ENCODE results near the gene ARHGAP40.
A peak's percentile ranks its signal among the peaks of the same experiment; 100 is the strongest.
"Not testable (repeated sequence)": the region's sequence is repeated elsewhere in the genome, so short reads cannot be mapped to it uniquely, and the experiment has no call there.

The ARHGAP40 gene

GRCh38 chr20:38589351-38589750 is 12.3 kb upstream of the ARHGAP40 start:
- Histone ChIP-seq H3K23ac (ENCODE audit: low read length) (no peak overlapping the region), H3K56ac (ENCODE audit: low read length) (no peak overlapping the region), H3K79me2 (ENCODE audit: control insufficient read depth, insufficient read depth, low read length) (no peaks in the 10 kb centered on the region), H3K4me2 (ENCODE audit: low read length) (no peak overlapping the region), H4K5ac (ENCODE audit: low read length) (no peak overlapping the region), H3K79me1 (ENCODE audit: low read length) (no peaks in the 10 kb centered on the region), H3K9ac (ENCODE audit: low read length) (no peak overlapping the region), H3K27me3 (ENCODE audit: insufficient read depth, low read length, poor library complexity) (no peaks in the 10 kb centered on the region), H3K18ac (ENCODE audit: low read length) (no peak overlapping the region), H2BK120ac (ENCODE audit: low read depth, low read length) (peak overlapping the region; percentile 6), H3K4ac (ENCODE audit: low read depth, low read length) (no peak overlapping the region), H2BK5ac (ENCODE audit: low read length) (peak overlapping the region; percentile 61), H2BK15ac (replicated peaks; ENCODE audit: low read depth) (no peak overlapping the region), H3K36me3 (ENCODE audit: control insufficient read depth, insufficient read depth, low read length) (no peaks in the 10 kb centered on the region), H3K4me1 (ENCODE audit: control insufficient read depth, low read depth, low read length) (peaks cover 6% of the 10 kb centered on the region), H4K8ac (ENCODE audit: low read depth, low read length) (no peak overlapping the region), H3K4me3 (ENCODE audit: low read length) (no peak overlapping the region), H3K27ac (ENCODE audit: low read depth, low read length) (no peak overlapping the region), H2AK5ac (ENCODE audit: low read length) (peak overlapping the region; percentile 64)
- no peak for DNase-seq
- WGBS (ENCODE audit: extremely low coverage, insufficient coverage, low lambda C conversion rate): no CpG with 5 or more reads among the region's 4 CpGs

GRCh38 chr20:38589967-38590675 is 11.5 kb upstream of the ARHGAP40 start:
- H3K56ac ChIP-seq (ENCODE audit: low read length): peak overlapping the region; percentile 79
- peak overlapping the region; percentile 44 for H3K4ac ChIP-seq (ENCODE audit: low read depth, low read length)
- H2AK5ac ChIP-seq (ENCODE audit: low read length): peak overlapping the region; percentile 97
- no peak overlapping the region for H3K27ac ChIP-seq (ENCODE audit: low read depth, low read length)
- H3K4me2 ChIP-seq (ENCODE audit: low read length): no peak overlapping the region
- no peak overlapping the region for H4K8ac ChIP-seq (ENCODE audit: low read depth, low read length)
- H2BK120ac ChIP-seq (ENCODE audit: low read depth, low read length): no peak overlapping the region
- no peak overlapping the region for H3K4me3 ChIP-seq (ENCODE audit: low read length)
- no peak for DNase-seq
- H4K5ac ChIP-seq (ENCODE audit: low read length): no peak overlapping the region
- no peak overlapping the region for H3K23ac ChIP-seq (ENCODE audit: low read length)
- no peak overlapping the region for H3K18ac ChIP-seq (ENCODE audit: low read length)
- H3K79me1 ChIP-seq (ENCODE audit: low read length): no peaks in the 10 kb centered on the region
- no peak overlapping the region for H2BK15ac ChIP-seq (replicated peaks; ENCODE audit: low read depth)
- H3K9ac ChIP-seq (ENCODE audit: low read length): no peak overlapping the region
- H3K79me2 ChIP-seq (ENCODE audit: control insufficient read depth, insufficient read depth, low read length): no peaks in the 10 kb centered on the region
- no peaks in the 10 kb centered on the region for H3K27me3 ChIP-seq (ENCODE audit: insufficient read depth, low read length, poor library complexity)
- 100% methylated on average over 1 of the region's 3 CpGs for WGBS (ENCODE audit: extremely low coverage, insufficient coverage, low lambda C conversion rate)
- H3K36me3 ChIP-seq (ENCODE audit: control insufficient read depth, insufficient read depth, low read length): no peaks in the 10 kb centered on the region
- H2BK5ac ChIP-seq (ENCODE audit: low read length): peak overlapping the region; percentile 68
- peaks cover 5% of the 10 kb centered on the region for H3K4me1 ChIP-seq (ENCODE audit: control insufficient read depth, low read depth, low read length)

GRCh38 chr20:38590676-38591473 is 10.7 kb upstream of the ARHGAP40 start:
- Histone ChIP-seq H3K79me1 (ENCODE audit: low read length) (no peaks in the 10 kb centered on the region), H4K8ac (ENCODE audit: low read depth, low read length) (no peak overlapping the region), H3K79me2 (ENCODE audit: control insufficient read depth, insufficient read depth, low read length) (no peaks in the 10 kb centered on the region), H3K27ac (ENCODE audit: low read depth, low read length) (no peak overlapping the region), H3K18ac (ENCODE audit: low read length) (peak overlapping the region; percentile 91), H3K56ac (ENCODE audit: low read length) (peak overlapping the region; percentile 79), H3K4me3 (ENCODE audit: low read length) (no peak overlapping the region), H3K27me3 (ENCODE audit: insufficient read depth, low read length, poor library complexity) (no peaks in the 10 kb centered on the region), H3K4me1 (ENCODE audit: control insufficient read depth, low read depth, low read length) (peaks cover 5% of the 10 kb centered on the region), H3K4me2 (ENCODE audit: low read length) (no peak overlapping the region), H3K23ac (ENCODE audit: low read length) (no peak overlapping the region), H2AK5ac (ENCODE audit: low read length) (peak overlapping the region; percentile 84), H2BK5ac (ENCODE audit: low read length) (peak overlapping the region; percentile 81), H2BK120ac (ENCODE audit: low read depth, low read length) (peak overlapping the region; percentile 19), H3K36me3 (ENCODE audit: control insufficient read depth, insufficient read depth, low read length) (no peaks in the 10 kb centered on the region), H2BK15ac (replicated peaks; ENCODE audit: low read depth) (no peak overlapping the region), H3K9ac (ENCODE audit: low read length) (no peak overlapping the region), H4K5ac (ENCODE audit: low read length) (no peak overlapping the region), H3K4ac (ENCODE audit: low read depth, low read length) (peak overlapping the region; percentile 100)
- DNase-seq: no peak
- WGBS (ENCODE audit: extremely low coverage, insufficient coverage, low lambda C conversion rate): no CpG with 5 or more reads among the region's 18 CpGs

- Histone ChIP-seq H3K36me3 (ENCODE audit: control insufficient read depth, insufficient read depth, low read length) (no peaks in the 10 kb centered on the region), H3K18ac (ENCODE audit: low read length) (peak overlapping the region; percentile 91), H4K8ac (ENCODE audit: low read depth, low read length) (no peak overlapping the region), H2BK120ac (ENCODE audit: low read depth, low read length) (peak overlapping the region; percentile 3), H3K79me2 (ENCODE audit: control insufficient read depth, insufficient read depth, low read length) (no peaks in the 10 kb centered on the region), H3K27ac (ENCODE audit: low read depth, low read length) (peak overlapping the region; percentile 45), H3K4me2 (ENCODE audit: low read length) (no peak overlapping the region), H3K27me3 (ENCODE audit: insufficient read depth, low read length, poor library complexity) (no peaks in the 10 kb centered on the region), H3K4ac (ENCODE audit: low read depth, low read length) (peak overlapping the region; percentile 100), H2BK5ac (ENCODE audit: low read length) (peak overlapping the region; percentile 81), H3K4me3 (ENCODE audit: low read length) (no peak overlapping the region), H3K56ac (ENCODE audit: low read length) (peak overlapping the region; percentile 79), H4K5ac (ENCODE audit: low read length) (peak overlapping the region; percentile 14), H2BK15ac (replicated peaks; ENCODE audit: low read depth) (no peak overlapping the region), H3K79me1 (ENCODE audit: low read length) (no peaks in the 10 kb centered on the region), H3K9ac (ENCODE audit: low read length) (peak overlapping the region; percentile 59), H3K4me1 (ENCODE audit: control insufficient read depth, low read depth, low read length) (peaks cover 5% of the 10 kb centered on the region), H2AK5ac (ENCODE audit: low read length) (peak overlapping the region; percentile 96), H3K23ac (ENCODE audit: low read length) (peak overlapping the region; percentile 32)
- no CpG with 5 or more reads among the region's 21 CpGs for WGBS (ENCODE audit: extremely low coverage, insufficient coverage, low lambda C conversion rate)
- DNase-seq: no peak
Measured at GRCh38 chr20:38591474-38592410, 9.9 kb upstream of the ARHGAP40 start.

- Histone ChIP-seq H3K56ac (ENCODE audit: low read length) (peak overlapping the region; percentile 79), H2BK5ac (ENCODE audit: low read length) (peak overlapping the region; percentile 65), H3K18ac (ENCODE audit: low read length) (peak overlapping the region; percentile 91), H3K9ac (ENCODE audit: low read length) (peak overlapping the region; percentile 59), H2BK120ac (ENCODE audit: low read depth, low read length) (peak overlapping the region; percentile 3), H3K4ac (ENCODE audit: low read depth, low read length) (peak overlapping the region; percentile 100), H3K27ac (ENCODE audit: low read depth, low read length) (peak overlapping the region; percentile 45)
- peak; percentile 89 for DNase-seq
- H3K4me2 ChIP-seq (ENCODE audit: low read length); H4K5ac ChIP-seq (ENCODE audit: low read length); H3K36me3 ChIP-seq (ENCODE audit: control insufficient read depth, insufficient read depth, low read length); H3K79me1 ChIP-seq (ENCODE audit: low read length); H2AK5ac ChIP-seq (ENCODE audit: low read length); H3K4me3 ChIP-seq (ENCODE audit: low read length); H3K23ac ChIP-seq (ENCODE audit: low read length); H3K79me2 ChIP-seq (ENCODE audit: control insufficient read depth, insufficient read depth, low read length); H4K8ac ChIP-seq (ENCODE audit: low read depth, low read length); H2BK15ac ChIP-seq (replicated peaks; ENCODE audit: low read depth); H3K27me3 ChIP-seq (ENCODE audit: insufficient read depth, low read length, poor library complexity); H3K4me1 ChIP-seq (ENCODE audit: control insufficient read depth, low read depth, low read length): not testable (repeated sequence)
- no CpG with 5 or more reads among the region's 3 CpGs for WGBS (ENCODE audit: extremely low coverage, insufficient coverage, low lambda C conversion rate)
Measured at GRCh38 chr20:38592411-38592790, 9.2 kb upstream of the ARHGAP40 start.
